Urothelium cell line (cell line): ENCODE measurements around the gene THAP8.
"Not testable (repeated sequence)": the region's sequence is repeated elsewhere in the genome, so short reads cannot be mapped to it uniquely, and the experiment has no call there.

Experiments used
- DNase-seq: peaks from one replicate; pipeline ENCODE4 v3.0.0; 2011; ENCODE audit warnings: low spot score, mixed read lengths
- FAIRE-seq: peaks from 2 replicates; lab custom pipeline; 2011; peaks lifted over from hg19 to GRCh38; lab: Jason Lieb, UNC

The THAP8 gene

DNA sequence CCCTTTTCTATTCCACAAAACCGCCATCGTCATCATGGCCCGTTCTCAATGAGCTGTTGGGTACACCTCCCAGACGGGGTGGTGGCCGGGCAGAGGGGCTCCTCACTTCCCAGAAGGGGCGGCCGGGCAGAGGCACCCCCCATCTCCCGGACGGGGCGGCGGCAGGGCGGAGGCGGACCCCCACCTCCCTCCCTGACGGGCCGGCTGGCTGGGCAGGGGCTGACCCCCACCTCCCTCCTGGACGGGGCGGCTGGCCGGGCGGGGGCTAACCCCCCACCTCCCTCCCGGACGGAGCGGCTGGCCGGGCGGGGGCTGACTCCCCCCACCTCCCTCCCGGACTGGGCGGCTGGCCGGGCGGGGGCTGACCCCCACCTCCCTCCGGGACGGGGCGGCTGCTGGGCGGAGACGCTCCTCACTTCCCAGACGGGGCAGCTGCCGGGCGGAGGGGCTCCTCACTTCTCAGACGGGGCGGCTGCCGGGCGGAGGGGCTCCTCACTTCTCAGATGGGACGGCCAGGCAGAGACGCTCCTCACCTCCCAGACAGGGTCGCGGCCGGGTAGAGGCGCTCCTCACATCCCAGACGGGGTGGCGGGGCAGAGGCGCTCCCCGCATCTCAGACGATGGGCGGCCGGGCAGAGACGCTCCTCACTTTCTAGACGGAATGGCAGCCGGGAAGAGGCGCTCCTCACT is 14.9 kb upstream of the THAP8 start:
- not testable (repeated sequence) for DNase-seq, FAIRE-seq

DNA sequence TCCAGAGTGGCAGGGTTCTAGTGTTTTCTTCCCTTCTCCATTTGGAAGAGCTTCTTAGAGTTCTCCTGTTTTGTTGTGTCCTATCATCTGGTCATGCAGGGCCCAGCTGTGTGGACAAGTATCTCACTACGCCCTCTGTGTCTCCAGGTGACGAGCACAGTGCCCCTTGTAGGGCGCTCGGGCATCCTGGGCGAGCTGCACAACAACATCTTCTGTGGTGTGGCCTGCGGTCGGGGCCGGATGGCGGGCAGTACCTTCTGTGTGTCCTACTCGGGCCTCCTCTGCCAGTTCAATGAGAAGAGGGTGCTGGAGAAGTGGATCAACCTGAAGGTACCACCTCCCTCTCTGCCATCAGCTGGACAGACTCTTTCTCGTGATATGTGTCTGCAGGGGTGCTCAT is 13.6 kb upstream of the THAP8 start:
- DNase-seq = no peak
- no peak for FAIRE-seq

DNA sequence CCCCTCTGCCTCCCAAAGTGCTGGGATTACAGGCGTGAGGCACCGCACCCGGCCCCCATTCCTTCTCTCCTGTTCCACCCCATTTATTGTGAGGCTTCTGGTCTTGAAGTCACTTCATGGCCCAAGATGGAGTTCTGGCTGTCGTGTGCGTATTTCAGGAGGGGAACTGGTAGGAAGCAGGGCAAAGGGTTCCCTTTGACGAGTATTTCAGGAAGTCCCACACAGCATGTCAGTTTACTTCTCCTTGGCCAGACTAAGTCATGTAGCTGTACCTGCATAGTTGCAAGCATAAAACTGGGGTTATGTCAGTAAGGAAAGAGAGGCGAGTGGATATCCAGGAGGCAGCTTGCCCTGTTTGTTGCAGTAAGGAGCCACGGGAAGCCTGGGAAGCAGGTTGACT is 10.7 kb upstream of the THAP8 start:
- FAIRE-seq = peak; percentile 35
- no peak for DNase-seq

DNA sequence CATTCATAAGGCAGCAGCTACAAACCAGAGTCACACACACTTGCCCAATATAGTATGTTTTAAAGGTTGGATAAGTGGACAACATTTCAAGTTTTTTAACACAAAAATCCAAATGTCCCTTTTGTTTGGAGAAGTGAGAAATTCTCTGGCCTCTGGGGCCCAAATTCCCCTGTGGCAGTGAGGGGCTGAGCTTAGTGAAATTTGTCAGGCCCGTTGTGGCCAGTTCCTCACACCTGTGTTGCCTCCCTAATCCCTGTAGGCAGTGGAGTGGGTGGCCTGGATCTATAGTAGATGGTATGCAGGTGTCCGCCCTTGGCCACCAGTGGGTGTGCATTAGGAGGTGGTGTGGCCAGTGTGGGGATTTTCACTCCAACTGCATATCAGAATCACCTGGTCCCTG is 7.3 kb upstream of the THAP8 start:
- DNase-seq = no peak
- FAIRE-seq = no peak

DNA sequence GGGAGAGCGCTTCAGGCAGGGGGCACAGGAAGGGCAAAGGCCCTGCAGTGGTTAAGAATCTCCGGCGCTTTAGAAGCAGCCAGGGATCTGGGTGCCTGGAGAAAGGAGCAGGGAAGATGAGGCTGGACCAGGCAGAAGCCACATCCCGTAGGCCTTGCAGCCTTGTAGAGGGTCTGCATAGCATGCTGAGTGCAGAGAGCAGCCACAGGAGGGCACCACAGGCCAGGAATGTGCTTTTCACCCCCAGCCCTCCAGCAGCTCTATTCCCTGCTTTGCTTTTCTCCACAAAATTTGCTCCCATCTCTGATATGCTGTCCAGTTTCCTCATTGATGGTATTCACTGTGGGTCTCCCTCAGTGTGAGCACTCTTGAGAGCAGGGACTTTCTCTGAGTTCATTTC is 6.3 kb upstream of the THAP8 start:
- FAIRE-seq = no peak
- peak; percentile 30 for DNase-seq

DNA sequence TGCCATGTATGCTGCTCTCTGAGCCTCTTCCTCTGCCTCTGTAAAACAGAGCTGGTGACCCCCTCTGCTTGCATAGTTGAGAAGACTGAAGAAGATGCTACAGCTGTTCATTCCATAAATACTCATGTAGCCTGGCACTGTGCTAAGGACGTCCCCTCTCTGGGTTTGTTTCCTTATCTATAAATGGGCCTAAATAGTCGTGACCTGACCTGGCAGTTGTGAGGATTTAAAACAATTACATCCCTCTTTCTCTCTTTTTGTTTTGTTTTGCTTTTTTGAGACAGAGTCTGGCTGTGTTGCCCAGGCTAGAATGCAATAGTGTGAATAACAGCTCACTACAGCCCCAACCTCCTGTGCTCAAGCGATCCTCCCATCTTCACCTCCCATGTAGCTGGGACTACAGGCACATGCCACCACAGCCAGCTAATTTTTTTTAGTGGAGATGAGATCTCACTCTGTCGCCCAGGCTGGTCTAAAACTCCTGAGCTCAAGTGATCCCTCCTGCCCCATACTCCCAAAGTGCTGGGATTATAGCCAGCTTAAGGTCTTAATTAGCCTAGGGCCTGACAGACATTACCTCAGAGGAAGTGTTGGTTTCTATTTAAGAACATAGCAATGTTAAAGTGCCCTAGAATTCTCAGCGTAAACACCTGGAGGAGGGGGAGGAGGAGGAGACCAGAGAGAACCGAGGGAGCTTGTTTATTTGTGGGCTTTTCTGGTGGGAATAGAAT is 5.3 kb upstream of the THAP8 start:
- no peak for DNase-seq
- no peak for FAIRE-seq

DNA sequence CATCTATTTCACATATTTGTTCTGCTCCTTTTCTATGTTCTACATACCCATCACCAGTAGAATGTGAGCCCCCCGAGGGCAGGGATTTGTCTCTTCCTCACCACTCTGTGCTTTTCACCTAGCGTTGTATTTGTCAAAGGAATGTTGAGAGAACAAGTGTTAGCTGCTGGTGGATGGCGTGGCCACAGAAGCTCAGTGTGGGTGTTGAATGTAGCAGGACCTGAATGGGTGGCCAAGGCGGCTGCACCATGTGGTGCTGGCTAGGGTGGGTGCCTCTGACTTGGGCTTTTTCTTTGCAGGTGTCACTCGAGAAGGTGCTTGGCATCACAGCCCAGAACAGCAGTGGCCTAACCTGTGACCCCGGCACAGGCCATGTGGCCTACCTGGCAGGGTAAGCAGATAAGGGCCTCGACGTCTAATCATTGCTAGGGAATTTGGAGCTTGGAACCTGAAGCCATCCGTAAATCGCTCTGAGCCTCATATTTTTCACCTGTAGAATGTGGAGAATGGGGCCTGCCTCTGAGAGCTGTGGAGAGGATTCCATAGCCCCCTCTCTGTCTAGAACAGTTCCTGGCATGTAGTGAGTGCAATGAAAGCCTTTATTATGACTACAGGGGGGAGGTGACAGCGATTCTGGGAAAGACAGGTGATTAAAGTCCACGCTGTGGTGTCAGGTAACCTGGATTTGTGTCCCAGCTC is 4.5 kb upstream of the THAP8 start:
- DNase-seq (no peak), FAIRE-seq (no peak)

DNA sequence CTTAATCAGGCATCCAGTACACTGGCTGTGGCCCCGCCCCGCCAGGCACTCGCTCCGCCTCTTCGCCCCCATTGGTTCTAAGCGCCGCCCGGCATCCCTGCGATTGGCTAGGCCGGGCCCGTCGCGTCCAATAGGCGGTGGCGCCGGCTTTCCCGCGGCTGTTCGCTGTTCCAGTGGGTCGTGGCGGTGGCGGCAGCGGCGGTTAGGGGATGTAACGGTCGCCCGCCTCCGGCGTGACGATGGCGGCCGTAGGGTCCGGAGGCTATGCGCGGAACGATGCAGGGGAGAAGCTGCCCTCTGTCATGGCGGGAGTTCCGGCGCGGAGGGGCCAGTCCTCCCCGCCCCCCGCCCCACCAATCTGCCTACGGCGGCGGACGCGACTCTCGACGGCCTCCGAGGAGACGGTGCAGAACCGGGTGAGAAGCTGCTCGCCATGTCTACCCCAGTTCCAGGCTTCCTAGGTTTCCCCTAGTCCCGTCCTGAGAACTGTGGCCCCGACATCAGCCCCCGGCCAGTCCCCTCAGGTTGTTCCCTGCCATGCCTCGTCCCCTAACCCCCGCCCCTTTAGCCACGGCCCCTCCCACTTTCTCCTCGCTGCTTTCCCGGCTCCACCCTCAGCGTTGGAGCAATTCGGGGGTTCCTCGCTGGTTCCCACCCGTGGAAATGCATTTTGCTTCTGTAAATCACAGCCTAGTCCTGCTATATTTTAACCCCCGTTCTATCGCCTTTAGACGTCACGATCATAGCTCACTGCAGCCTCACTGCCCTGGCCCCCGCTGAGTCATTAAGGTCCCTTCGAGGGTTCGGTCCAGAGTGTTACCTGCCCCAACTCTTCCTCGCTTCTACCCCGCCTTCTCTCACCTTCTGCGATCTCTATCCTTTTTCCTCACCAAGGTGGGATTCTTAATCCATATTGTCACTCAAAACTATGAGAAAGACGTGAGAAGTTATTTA is 925 bp upstream of the THAP8 start, which contains the start of gene WDR62:
TSS of gene WDR62 (plus strand) at position 165 of the 954 bp plus-strand sequence. CDS start at position 240, 75 bp downstream.
- DNase-seq = peak; percentile 97
- FAIRE-seq = peak; percentile 42

DNA sequence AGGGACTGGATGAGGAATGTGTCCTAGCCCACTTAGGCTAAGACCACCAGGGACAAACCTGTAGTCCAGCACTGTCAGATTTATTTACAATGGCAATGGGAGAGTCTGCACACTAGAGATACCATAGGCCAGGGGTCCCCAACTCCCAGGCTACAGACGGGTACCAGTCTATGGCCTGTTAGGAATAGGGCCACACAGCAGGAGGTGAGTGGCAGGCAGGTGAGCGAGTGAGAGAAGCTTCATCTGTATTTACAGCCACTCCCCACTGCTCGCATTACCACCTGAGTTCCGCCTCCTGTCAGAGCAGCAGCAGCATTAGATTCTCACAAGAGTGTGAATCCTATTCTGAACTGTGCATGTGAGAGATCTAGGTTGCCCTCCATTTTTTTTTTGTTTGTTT is 2.4 kb downstream of the THAP8 start:
- no peak for DNase-seq
- FAIRE-seq = no peak

DNA sequence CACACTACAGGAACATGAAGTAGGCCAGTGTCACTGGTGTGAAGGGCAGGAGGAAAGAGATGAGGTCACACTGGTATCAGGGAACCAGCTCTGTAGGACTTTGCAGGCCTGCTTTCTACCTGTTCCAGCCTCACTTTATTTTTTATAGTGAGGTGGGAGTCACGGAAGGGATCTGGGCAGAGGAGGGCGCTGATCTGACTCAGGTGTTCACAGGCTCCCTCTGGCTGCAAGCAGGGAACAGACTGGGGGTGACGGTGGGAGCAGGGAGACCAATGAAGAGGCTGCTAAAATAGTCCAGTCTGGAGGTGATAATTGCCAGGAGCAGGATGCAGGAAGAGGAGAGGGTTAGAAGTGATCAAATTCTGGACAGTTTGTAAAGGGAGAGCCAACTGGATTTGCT is 2.8 kb downstream of the THAP8 start:
- FAIRE-seq (no peak), DNase-seq (no peak)

DNA sequence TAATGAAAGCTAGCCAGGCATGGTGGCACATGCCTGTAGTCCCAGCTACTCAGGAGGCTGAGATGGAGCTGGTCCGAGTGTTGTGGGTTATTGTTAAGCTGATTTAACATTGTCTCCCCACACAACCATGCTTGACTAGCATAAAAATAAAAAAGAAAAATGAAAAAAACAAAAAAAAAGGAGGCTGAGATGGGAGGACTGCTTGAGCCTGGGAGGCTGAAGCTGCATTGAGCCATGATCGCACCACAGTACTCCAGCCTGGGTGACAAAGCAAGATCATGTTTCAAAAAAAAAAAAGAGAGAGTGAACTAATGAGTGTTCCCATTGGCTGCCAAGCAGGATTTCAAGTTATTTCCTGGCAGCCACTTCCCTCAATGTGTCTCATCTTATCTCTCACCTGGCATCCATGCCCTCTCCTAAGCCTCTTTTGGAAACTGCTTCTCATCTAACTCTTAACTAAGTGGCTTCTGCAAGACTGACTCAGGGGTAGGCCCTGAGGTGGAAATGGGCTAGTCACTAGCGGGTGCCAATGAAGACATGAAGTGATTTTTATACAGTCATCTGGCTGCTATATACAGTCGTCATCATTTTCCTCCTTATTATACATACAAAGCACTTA is 4.9 kb downstream of the THAP8 start:
- no peak for FAIRE-seq
- no peak for DNase-seq

DNA sequence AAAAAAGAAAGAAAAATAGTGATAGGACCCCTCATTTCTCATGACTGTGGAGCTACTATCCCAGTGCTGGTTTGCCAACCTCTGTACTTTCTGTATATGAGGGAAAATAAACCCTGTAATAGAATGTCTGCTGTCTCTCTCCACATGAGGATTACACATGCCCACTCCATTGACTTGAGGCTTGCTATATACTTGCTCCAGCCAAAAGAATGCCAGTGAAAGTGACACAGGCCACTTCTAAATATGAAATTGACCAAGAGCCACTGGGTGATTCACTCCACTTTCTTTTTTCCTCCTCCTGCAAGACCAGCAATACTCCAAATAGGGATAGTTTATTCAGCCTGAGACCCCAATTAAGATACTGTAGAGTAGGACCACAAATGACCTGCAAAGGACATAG is 6.2 kb downstream of the THAP8 start:
- FAIRE-seq (no peak), DNase-seq (no peak)

DNA sequence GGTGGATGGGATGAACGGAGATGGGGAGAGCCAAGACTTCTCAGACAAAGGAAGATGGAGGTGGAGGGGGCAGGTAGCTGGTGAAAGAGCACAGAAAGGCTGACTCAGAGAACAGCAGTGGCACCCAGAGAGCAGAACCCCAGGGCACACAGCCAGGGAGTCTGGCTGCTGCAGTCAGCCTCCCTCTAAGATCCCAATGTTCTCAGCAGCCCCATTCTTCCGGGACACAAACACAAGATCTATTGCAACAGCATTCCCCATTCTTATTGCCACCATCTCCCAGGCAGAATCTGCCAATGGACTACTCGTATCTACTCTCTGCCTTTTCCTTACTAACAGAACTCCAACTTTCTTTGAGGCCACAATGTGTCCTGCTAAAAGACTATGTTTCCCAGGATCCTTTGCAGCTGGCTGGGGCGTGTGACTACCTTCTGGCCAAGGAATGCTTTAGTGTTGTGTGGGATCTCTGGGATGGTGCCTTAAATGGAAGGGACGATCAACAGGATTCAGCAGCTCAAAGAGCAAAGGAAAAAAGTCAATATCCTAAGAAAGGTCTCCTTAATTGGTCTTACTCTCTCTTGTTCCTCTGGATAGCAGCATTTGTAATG is 7.5 kb downstream of the THAP8 start:
- no peak for DNase-seq
- FAIRE-seq = no peak

DNA sequence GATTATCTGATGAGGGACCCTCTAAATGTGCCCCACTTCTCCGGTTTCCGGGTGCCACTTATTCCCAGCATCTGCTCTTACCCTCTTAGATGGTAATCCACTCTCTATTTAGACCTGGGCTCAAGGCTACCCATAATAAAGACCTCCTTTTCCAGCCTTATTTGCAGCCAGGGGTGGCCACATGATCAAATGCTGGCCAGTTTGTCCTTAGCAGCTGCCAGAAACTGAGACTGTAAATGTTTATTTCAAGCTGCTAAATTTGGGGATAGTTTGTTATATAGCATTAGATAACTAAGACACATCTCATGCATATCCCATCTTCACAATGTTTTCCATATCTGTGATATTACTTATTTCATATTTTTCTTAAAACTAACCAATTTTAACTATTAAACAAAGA is 10.1 kb downstream of the THAP8 start:
- DNase-seq = no peak
- FAIRE-seq = no peak

DNA sequence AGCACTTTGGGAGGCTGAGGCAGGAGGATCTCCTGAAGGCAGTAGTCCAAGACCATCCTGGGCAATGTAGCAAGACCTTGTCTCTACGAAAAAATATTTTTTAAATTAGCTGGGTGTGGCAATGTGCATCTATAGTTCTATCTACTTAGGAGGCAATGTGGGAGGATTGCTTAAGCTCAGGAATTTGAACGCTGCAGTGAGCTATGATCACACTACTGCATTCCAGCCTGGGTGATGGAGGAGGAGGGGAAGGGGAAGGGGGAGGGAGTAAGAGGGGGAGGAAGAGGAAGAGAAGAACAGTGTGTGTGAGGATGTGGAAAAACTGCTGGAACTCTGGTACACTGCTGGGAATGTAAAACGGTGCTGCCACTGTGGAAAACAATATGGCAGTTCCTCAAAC is 12.3 kb downstream of the THAP8 start:
- FAIRE-seq = no peak
- peak; percentile 29 for DNase-seq

DNA sequence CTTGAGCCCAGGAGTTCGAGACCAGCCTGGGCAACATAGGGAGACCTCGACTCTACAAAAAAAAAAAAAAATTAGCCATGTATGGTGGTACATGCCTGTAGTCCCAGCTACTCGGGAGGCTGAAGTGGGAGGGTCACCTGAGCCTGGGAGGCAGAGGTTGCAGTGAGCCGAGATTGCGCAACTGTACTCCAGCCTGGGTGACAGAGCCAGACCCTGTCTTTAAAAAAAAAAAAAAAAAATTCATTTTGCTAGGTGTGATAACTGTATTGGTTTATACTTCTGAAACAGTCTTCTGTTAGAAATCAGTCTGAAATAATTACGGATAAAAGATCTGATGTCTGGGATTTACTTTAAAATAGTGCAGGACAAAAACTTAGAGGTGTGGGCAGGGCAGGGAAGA is 13.0 kb downstream of the THAP8 start:
- not testable (repeated sequence) for FAIRE-seq, DNase-seq

DNA sequence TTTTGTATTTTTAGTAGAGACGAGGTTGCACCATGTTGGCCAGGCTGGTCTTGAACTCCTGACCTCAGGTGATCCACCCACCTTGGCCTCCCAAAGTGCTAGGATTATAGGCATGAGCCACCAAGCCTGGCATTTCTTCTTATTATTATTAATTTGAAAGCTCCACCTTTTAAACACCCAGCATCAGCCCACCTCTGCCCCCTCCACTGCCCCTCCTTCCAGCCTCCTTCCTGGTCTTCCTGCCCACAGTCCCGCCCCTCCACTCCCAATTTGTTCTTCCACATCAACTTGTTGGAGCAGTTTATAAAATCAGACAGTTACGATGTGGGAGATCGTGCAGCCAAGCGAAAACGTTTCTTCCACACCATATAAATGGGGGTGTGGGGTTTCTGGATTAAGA is 13.6 kb downstream of the THAP8 start:
- DNase-seq (no peak), FAIRE-seq (no peak)

DNA sequence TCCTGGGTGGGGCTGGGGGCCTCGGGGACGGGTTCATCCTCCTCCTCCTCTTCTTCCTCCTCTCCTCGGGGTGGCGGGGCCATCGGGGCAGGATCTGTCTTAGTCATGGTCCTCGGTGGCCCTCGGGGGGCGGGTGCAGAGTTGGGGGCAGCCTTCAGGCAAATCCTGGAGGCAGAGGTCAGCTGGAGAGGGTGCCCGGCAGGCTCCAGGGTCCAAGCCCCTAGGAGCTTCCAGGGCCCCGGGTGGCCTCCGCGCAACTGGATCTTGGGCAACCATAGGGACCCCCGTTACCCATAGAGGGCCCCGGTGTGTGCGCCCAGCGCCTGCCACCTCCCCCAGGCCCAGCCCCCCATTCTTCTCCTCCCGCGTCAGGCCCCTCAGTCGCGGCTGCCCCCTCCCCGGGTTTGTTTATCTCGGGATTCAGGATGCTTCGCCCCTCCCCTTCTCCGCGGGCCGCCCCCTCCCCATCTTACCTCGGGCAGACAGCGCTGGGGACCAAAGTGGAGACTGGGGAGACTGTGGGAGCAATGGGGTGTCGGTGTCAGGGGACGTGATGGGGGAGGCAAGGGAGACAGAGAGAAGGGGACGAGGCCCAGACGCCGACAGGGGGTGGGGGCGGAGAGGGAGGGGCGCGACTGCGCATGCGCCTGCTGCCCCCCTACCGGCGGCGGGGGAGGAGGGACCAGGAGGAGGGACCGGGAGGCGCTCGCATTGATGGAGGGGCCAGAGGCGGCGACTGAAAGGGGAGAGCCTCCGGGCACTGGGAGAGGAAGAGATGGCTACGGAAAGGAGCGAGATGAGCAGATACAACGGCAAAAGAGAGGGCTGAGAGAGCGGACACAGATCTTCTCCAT is 21.6 kb downstream of the THAP8 start, which contains the start of gene CLIP3:
TSS of gene CLIP3 (minus strand) at position 623 of the 854 bp plus-strand sequence. CDS start at position 107, 516 bp downstream.
- FAIRE-seq (peak; percentile 87), DNase-seq (peak; percentile 97)

DNA sequence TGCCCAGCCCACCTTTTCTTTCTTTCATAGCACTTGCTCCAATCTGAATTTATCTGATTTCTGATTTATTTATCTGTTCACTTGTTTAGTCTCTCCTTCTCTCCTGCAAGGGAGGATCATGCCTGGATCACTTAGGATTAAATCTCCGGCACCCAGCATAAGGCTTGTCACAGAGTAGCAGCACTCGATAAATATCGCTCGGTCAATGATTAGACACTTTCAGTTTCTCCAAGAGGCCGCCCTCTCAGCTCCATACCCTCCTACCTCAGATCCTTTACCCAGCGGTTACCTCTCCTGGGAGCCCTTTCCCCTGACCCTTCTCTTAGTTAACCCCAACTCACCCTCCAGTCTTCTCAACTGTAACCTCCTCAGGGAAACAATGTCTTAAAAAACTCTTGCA is 22.8 kb downstream of the THAP8 start:
- no peak for FAIRE-seq
- DNase-seq = no peak
